Body of pancreas (tissue), 4 donors: Measurements from ENCODE around the gene PAX1. TPM values are rescaled to one million over a fixed set of nuclear protein-coding genes. Genes with fewer than 3 reads are reported as not detected.
A peak's percentile ranks its signal among the peaks of the same experiment; 100 is the strongest.

Experiments
- ATAC-seq: fragments of 150-250 bp; one replicate; pipeline ENCODE4 v1.9.1; 2016
- DNase-seq, 4 donors: peaks; one replicate each; pipeline ENCODE4 v3.0.0-alpha.2; 2019
- H3K27ac ChIP-seq, 4 donors: fragments of 200-600 bp; sonication (generic); 1 replicate in 3 of 4; 2 replicates in 1 of 4; pipeline versions ENCODE4 v1.5.1 to v1.6.1; 2016 to 2019; ENCODE audit warnings: mild to moderate bottlenecking in 1 of 4, mixed read lengths in 1 of 4, moderate library complexity in 1 of 4
- H3K27me3 ChIP-seq, 2 donors: fragments of 200-600 bp; sonication (generic); one replicate each; pipeline ENCODE4 v1.6.0; 2016; ENCODE audit warnings: mild to moderate bottlenecking in 1 of 2
- H3K36me3 ChIP-seq, 2 donors: fragments of 200-600 bp; sonication (generic); replicated peaks in 1 of 2; 2 replicates each; pipeline ENCODE4 v1.5.1; 2016; ENCODE audit warnings: low read depth in 2 of 2; ENCODE audit not compliant: insufficient read depth in 1 of 2
- H3K4me1 ChIP-seq: fragments of 200-600 bp; sonication (generic); one replicate; pipeline ENCODE4 v1.6.0; 2016
- H3K4me3 ChIP-seq, 2 donors: fragments of 200-600 bp; sonication (generic); 1 replicate in 1 of 2; 2 replicates in 1 of 2; pipeline ENCODE4 v1.5.1; 2016 to 2019
- H3K9me3 ChIP-seq, 3 donors: fragments of 200-600 bp; sonication (generic); 1 replicate in 2 of 3; 2 replicates in 1 of 3; pipeline ENCODE4 v1.5.1; 2016
- CTCF ChIP-seq, 7 experiments: fragments of 450-650 bp in 4 of 7; fragments of 200-600 bp in 3 of 7; sonication (generic) in 3 of 7; IDR thresholded peaks; one replicate each; pipeline ENCODE4 v1.5.1; 2016 to 2019; ENCODE audit warnings: antibody characterized with exemption in 7 of 7
- POLR2A ChIP-seq, 3 donors: fragments of 450-650 bp; IDR thresholded peaks; one replicate each; pipeline ENCODE4 v1.6.1; 2016; ENCODE audit warnings: antibody characterized with exemption in 3 of 3, mild to moderate bottlenecking in 2 of 3
- WGBS, 2 donors: methylation state at CpG; one replicate each; pipeline ENCODE4 v1.1.5; 2017; 5-methylcytosine and 5-hydroxymethylcytosine counted together
- intact Hi-C: fragments of 100-400 bp; cut with DNase I; formaldehyde crosslinking; loops from one replicate; pipeline ENCODE4 v1.15.1; 2023
- total RNA-seq, 2 donors: library from RNA; depleted of rRNA; stranded (reverse); fragments of >200 nt; gene quantifications; one replicate each; pipeline ENCODE4 v1.1.0, GENCODE V29; 2016

The PAX1 gene
- not detected for total RNA-seq

- peaks cover 0 to 42% of the 10 kb centered on the region in 2 donors for H3K27me3 ChIP-seq
These were observed at the start of gene PAX1 for GRCh38 chr20:21705575-21706260. Gene PAX1 (plus strand): TSS chr20:21705664. CDS start chr20:21705713, 49 bp downstream.

GRCh38 chr20:21656308-21657067, 49.0 kb upstream of the PAX1 start:
- H3K27me3 ChIP-seq: no peaks in the 10 kb centered on the region
- no peak for TF ChIP-seq POLR2A (IDR thresholded peaks at IDR 0.05)
- no peak for TF ChIP-seq CTCF (IDR thresholded peaks at IDR 0.05)
- DNase-seq: no peak
- no peaks in the 10 kb centered on the region for H3K36me3 ChIP-seq
- H3K4me3 ChIP-seq: no peak overlapping the region
- ATAC-seq: no peak
- H3K9me3 ChIP-seq: no peaks in the 10 kb centered on the region
- H3K4me1 ChIP-seq: no peaks in the 10 kb centered on the region
- intact Hi-C loops: no loop called here
- WGBS, 2 donors: 30 to 37% methylated on average over 7 of the region's 7 CpGs
- no peak overlapping the region for H3K27ac ChIP-seq

More at GRCh38 chr20:21705575-21706260, at the start of gene PAX1:
- H3K9me3 ChIP-seq: no peaks in the 10 kb centered on the region
- ATAC-seq: peak; percentile 35
- DNase-seq: peak in 1 of 4 donors; percentile 24
- peaks cover 12% of the 10 kb centered on the region for H3K4me1 ChIP-seq
- no peak within 1 kb of the TSS for H3K27ac ChIP-seq
- TF ChIP-seq POLR2A (IDR thresholded peaks at IDR 0.05): no peak
- no peak for TF ChIP-seq CTCF (IDR thresholded peaks at IDR 0.05)
- intact Hi-C loops: no loop called here
- WGBS, 2 donors: 1 to 2% methylated on average over 26 to 52 of the region's 73 CpGs
- no peaks in the 10 kb centered on the region for H3K36me3 ChIP-seq
- H3K4me3 ChIP-seq: no peak within 1 kb of the TSS

GRCh38 chr20:21661488-21662055, 43.9 kb upstream of the PAX1 start:
- no peak overlapping the region for H3K27ac ChIP-seq
- intact Hi-C loops: no loop called here
- no peaks in the 10 kb centered on the region for H3K4me1 ChIP-seq
- no peaks in the 10 kb centered on the region for H3K36me3 ChIP-seq
- no peaks in the 10 kb centered on the region for H3K9me3 ChIP-seq
- no peak overlapping the region for H3K4me3 ChIP-seq
- DNase-seq: no peak
- H3K27me3 ChIP-seq: no peaks in the 10 kb centered on the region
- ATAC-seq: no peak
- WGBS, 2 donors: 28 to 32% methylated on average over 8 of the region's 8 CpGs
- no peak for TF ChIP-seq CTCF (IDR thresholded peaks at IDR 0.05)
- no peak for TF ChIP-seq POLR2A (IDR thresholded peaks at IDR 0.05)

GRCh38 chr20:21663465-21663864, 42.0 kb upstream of the PAX1 start:
- intact Hi-C loops: no loop called here
- ATAC-seq (no peak), DNase-seq (no peak)
- H3K27me3 ChIP-seq: no peaks in the 10 kb centered on the region
- 61 to 70% methylated on average over 2 of the region's 2 CpGs for WGBS, 2 donors
- H3K4me3 ChIP-seq: no peak overlapping the region
- no peaks in the 10 kb centered on the region for H3K4me1 ChIP-seq
- H3K9me3 ChIP-seq: no peaks in the 10 kb centered on the region
- no peaks in the 10 kb centered on the region for H3K36me3 ChIP-seq
- no peak overlapping the region for H3K27ac ChIP-seq
- TF ChIP-seq CTCF (IDR thresholded peaks at IDR 0.05) (no peak), POLR2A (IDR thresholded peaks at IDR 0.05) (no peak)
